NCI-H69 (cell line): ENCODE measurements around the gene ANKRD12.
A peak's percentile ranks its signal among the peaks of the same experiment; 100 is the strongest.
"Not testable (repeated sequence)": the region's sequence is repeated elsewhere in the genome, so short reads cannot be mapped to it uniquely, and the experiment has no call there.

Source experiments
- DNase-seq: peaks from one replicate; lab custom pipeline; 2025; lab: John Stamatoyannopoulos, UW

Gene ANKRD12

GRCh38 chr18:9146224-9146623 lies 9.6 kb downstream of the ANKRD12 start:
- DNase-seq: peak; percentile 19

- peak; percentile 84 for DNase-seq
Measured at GRCh38 chr18:9147440-9148202, 11.0 kb downstream of the ANKRD12 start.

- no peak for DNase-seq
Measured at GRCh38 chr18:9148203-9148552, 11.6 kb downstream of the ANKRD12 start.

- no peak for DNase-seq
Measured at GRCh38 chr18:9150121-9150520, 13.5 kb downstream of the ANKRD12 start.

GRCh38 chr18:9153256-9153655 lies 16.7 kb downstream of the ANKRD12 start:
- DNase-seq: peak; percentile 46

GRCh38 chr18:9156604-9157249 lies 20.1 kb downstream of the ANKRD12 start:
- DNase-seq: no peak

GRCh38 chr18:9157806-9158205 lies 21.2 kb downstream of the ANKRD12 start:
- DNase-seq: no peak

- DNase-seq: no peak
Measured at GRCh38 chr18:9160014-9160413, 23.4 kb downstream of the ANKRD12 start.

GRCh38 chr18:9162663-9163062 lies 26.1 kb downstream of the ANKRD12 start:
- DNase-seq: not testable (repeated sequence)

- not testable (repeated sequence) for DNase-seq
Measured at GRCh38 chr18:9164149-9164548, 27.6 kb downstream of the ANKRD12 start.

- not testable (repeated sequence) for DNase-seq
Measured at GRCh38 chr18:9165883-9166282, 29.3 kb downstream of the ANKRD12 start.

GRCh38 chr18:9169515-9169914 lies 32.9 kb downstream of the ANKRD12 start:
- not testable (repeated sequence) for DNase-seq

- DNase-seq: not testable (repeated sequence)
Measured at GRCh38 chr18:9171919-9172318, 35.3 kb downstream of the ANKRD12 start.

- no peak for DNase-seq
Measured at GRCh38 chr18:9172506-9173127, 36.0 kb downstream of the ANKRD12 start.

GRCh38 chr18:9173770-9174233 lies 37.2 kb downstream of the ANKRD12 start:
- DNase-seq: no peak

GRCh38 chr18:9174302-9174701 lies 37.7 kb downstream of the ANKRD12 start:
- no peak for DNase-seq

GRCh38 chr18:9175115-9175514 lies 38.5 kb downstream of the ANKRD12 start:
- DNase-seq: no peak

- DNase-seq: peak; percentile 15
Measured at GRCh38 chr18:9177031-9177430, 40.5 kb downstream of the ANKRD12 start.

GRCh38 chr18:9177466-9177865 lies 40.9 kb downstream of the ANKRD12 start:
- no peak for DNase-seq

GRCh38 chr18:9178557-9178956 lies 42.0 kb downstream of the ANKRD12 start:
- DNase-seq: no peak

GRCh38 chr18:9181275-9181674 lies 44.7 kb downstream of the ANKRD12 start:
- no peak for DNase-seq

GRCh38 chr18:9182852-9183399 lies 46.3 kb downstream of the ANKRD12 start:
- DNase-seq: no peak
